Fibroblast of upper back skin (primary cell): Measurements from ENCODE around the gene FBXO8.

Source experiments
- DNase-seq: peaks from one replicate; pipeline ENCODE4 v3.0.0-alpha.2; 2013

Gene FBXO8

GRCh38 chr4:174204164-174204831, 79.2 kb downstream of the FBXO8 start:
- no peak for DNase-seq

- DNase-seq, result no peak
Measured at GRCh38 chr4:174201871-174202270, 81.6 kb downstream of the FBXO8 start.

GRCh38 chr4:174199735-174200134, 83.7 kb downstream of the FBXO8 start:
- DNase-seq, result no peak

GRCh38 chr4:174198828-174199227, 84.6 kb downstream of the FBXO8 start:
- peak; percentile 78 for DNase-seq

- DNase-seq, result no peak
Measured at GRCh38 chr4:174198396-174198795, 85.1 kb downstream of the FBXO8 start.

GRCh38 chr4:174193438-174194374, 89.8 kb downstream of the FBXO8 start:
- DNase-seq, result no peak

- DNase-seq, result no peak
Measured at GRCh38 chr4:174192943-174193342, 90.5 kb downstream of the FBXO8 start.

GRCh38 chr4:174190832-174191500, 92.5 kb downstream of the FBXO8 start:
- DNase-seq, result no peak

- DNase-seq, result no peak
Measured at GRCh38 chr4:174189392-174190015, 94.0 kb downstream of the FBXO8 start.
